Prostate gland (tissue), 2 donors: Measurements from ENCODE around the gene DNAJC16. TPM values are rescaled to one million over a fixed set of nuclear protein-coding genes. Genes with fewer than 3 reads are reported as not detected.
"Not testable (repeated sequence)": the region's sequence is repeated elsewhere in the genome, so short reads cannot be mapped to it uniquely, and the experiment has no call there.

ENCODE experiments used
- DNase-seq: peaks from one replicate; pipeline ENCODE4 v3.0.0-alpha.2; 2019; ENCODE audit warnings: low spot score
- H3K27ac ChIP-seq, 2 donors: fragments of 200-600 bp; sonication (generic); 2 replicates each; pipeline ENCODE4 v1.5.1; 2017 to 2019
- H3K27me3 ChIP-seq: fragments of 200-600 bp; sonication (generic); replicated peaks from 2 replicates; pipeline ENCODE4 v1.5.1; 2019; ENCODE audit not compliant: insufficient read depth
- H3K36me3 ChIP-seq, 2 donors: fragments of 200-600 bp; sonication (generic); 1 replicate in 1 of 2; 2 replicates in 1 of 2; pipeline versions ENCODE4 v1.5.1 to v1.8.1; 2017 to 2019
- H3K4me1 ChIP-seq: fragments of 200-600 bp; sonication (generic); replicated peaks from 2 replicates; pipeline ENCODE4 v1.5.1; 2019
- H3K4me3 ChIP-seq, 2 donors: fragments of 200-600 bp; sonication (generic); 2 replicates each; pipeline ENCODE4 v1.5.1; 2017 to 2019
- H3K9me3 ChIP-seq: fragments of 200-600 bp; sonication (generic); 2 replicates; pipeline ENCODE4 v1.5.1; 2017
- POLR2A ChIP-seq: fragments of 450-650 bp; IDR thresholded peaks from one replicate; pipeline ENCODE4 v1.6.1; 2016; ENCODE audit warnings: antibody characterized with exemption, mild to moderate bottlenecking
- POLR2AphosphoS5 ChIP-seq: sonication (generic); formaldehyde crosslinking; IDR thresholded peaks from one replicate; pipeline ENCODE4 v1.6.1; 2017; ENCODE audit warnings: antibody characterized with exemption
- WGBS: methylation state at CpG from one replicate; pipeline ENCODE4 v1.1.5; 2018; 5-methylcytosine and 5-hydroxymethylcytosine counted together
- intact Hi-C: fragments of 100-400 bp; cut with DNase I; formaldehyde crosslinking; loops from one replicate; pipeline ENCODE4 v1.14.2; 2022
- total RNA-seq, 2 donors: library from RNA; depleted of rRNA; stranded (reverse); fragments of >200 nt; gene quantifications; one replicate each; pipeline ENCODE4 v1.1.0, GENCODE V29; 2016
- TF ChIP-seq, protein P1 (sequence below), 4 experiments: fragments of 200-600 bp in 2 of 4; fragments of 450-650 bp in 2 of 4; sonication (generic) in 2 of 4; IDR thresholded peaks; 1 replicate in 3 of 4; 2 replicates in 1 of 4; pipeline ENCODE4 v1.5.1; 2016 to 2019; ENCODE audit warnings: antibody characterized with exemption in 4 of 4, mild to moderate bottlenecking in 2 of 4, moderate library complexity in 2 of 4

The DNAJC16 gene
- total RNA-seq, 2 donors from 2014 or later = 21.5 to 27.2 TPM

GRCh38 chr1:15483971-15484370 lies 42.7 kb upstream of the DNAJC16 start:
- no peak overlapping the region for H3K4me3 ChIP-seq
- no peaks in the 10 kb centered on the region for H3K4me1 ChIP-seq
- H3K9me3 ChIP-seq = no peaks in the 10 kb centered on the region
- DNase-seq = no peak
- 88% methylated on average over 2 of the region's 2 CpGs for WGBS
- H3K36me3 ChIP-seq = no peaks in the 10 kb centered on the region
- no peaks in the 10 kb centered on the region for H3K27me3 ChIP-seq
- H3K27ac ChIP-seq = no peak overlapping the region
- intact Hi-C loops = no loop called here
- TF ChIP-seq POLR2AphosphoS5 (no peak), POLR2A (no peak)
- TF ChIP-seq, protein P1, sequence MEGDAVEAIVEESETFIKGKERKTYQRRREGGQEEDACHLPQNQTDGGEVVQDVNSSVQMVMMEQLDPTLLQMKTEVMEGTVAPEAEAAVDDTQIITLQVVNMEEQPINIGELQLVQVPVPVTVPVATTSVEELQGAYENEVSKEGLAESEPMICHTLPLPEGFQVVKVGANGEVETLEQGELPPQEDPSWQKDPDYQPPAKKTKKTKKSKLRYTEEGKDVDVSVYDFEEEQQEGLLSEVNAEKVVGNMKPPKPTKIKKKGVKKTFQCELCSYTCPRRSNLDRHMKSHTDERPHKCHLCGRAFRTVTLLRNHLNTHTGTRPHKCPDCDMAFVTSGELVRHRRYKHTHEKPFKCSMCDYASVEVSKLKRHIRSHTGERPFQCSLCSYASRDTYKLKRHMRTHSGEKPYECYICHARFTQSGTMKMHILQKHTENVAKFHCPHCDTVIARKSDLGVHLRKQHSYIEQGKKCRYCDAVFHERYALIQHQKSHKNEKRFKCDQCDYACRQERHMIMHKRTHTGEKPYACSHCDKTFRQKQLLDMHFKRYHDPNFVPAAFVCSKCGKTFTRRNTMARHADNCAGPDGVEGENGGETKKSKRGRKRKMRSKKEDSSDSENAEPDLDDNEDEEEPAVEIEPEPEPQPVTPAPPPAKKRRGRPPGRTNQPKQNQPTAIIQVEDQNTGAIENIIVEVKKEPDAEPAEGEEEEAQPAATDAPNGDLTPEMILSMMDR (IDR thresholded peaks at IDR 0.05) = no peak

DNA sequence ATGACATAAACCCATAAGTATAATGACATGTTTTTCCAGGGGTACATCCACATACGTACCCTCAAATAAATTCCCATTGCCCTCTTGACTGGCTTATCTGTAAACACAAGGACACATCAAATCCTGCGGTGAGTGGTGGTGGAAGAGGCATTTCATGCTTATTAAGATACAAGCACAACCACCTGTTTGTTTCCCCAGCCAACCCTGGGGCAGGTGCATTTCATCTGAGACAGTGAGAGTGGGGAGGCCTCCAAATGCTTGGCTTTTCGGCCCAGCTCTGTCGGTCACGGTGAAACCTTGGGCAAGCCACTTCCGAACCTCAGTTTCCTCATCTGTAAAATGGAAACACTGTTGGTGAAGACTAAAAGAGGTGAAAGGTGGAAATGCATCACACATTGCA lies 42.2 kb upstream of the DNAJC16 start:
- 91% methylated on average over 6 of the region's 6 CpGs for WGBS
- H3K27ac ChIP-seq, DNase-seq, H3K4me3 ChIP-seq, intact Hi-C loops, H3K36me3 ChIP-seq, H3K27me3 ChIP-seq, H3K9me3 ChIP-seq, H3K4me1 ChIP-seq: not testable (repeated sequence)

DNA sequence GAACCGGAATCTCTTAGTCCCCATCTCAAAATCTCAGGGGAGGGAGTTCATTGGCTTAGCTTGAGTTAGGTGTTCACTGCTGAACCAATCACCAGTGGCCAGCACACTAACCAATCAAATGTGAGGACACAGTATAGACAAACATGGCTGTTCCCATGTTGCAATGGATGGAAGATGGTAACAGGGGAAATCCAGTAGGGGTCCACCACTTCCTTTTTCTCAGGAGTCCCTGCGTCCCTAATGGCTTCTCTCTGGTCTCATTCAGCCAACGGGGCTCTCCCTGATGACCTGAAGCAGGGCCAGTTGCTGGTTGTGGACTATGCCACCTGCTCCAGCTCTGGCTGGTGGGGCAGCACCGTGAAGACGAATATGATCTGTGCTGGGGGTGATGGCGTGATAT lies 41.0 kb upstream of the DNAJC16 start:
- Histone ChIP-seq H3K4me3 (no peak overlapping the region), H3K36me3 (no peaks in the 10 kb centered on the region), H3K9me3 (no peaks in the 10 kb centered on the region), H3K4me1 (no peaks in the 10 kb centered on the region), H3K27ac (no peak overlapping the region), H3K27me3 (no peaks in the 10 kb centered on the region)
- DNase-seq = no peak
- no peak for TF ChIP-seq POLR2AphosphoS5
- TF ChIP-seq, protein P1 (IDR thresholded peaks at IDR 0.05) = no peak
- no peak for TF ChIP-seq POLR2A
- intact Hi-C loops = no loop called here
- 95% methylated on average over 6 of the region's 6 CpGs for WGBS

DNA sequence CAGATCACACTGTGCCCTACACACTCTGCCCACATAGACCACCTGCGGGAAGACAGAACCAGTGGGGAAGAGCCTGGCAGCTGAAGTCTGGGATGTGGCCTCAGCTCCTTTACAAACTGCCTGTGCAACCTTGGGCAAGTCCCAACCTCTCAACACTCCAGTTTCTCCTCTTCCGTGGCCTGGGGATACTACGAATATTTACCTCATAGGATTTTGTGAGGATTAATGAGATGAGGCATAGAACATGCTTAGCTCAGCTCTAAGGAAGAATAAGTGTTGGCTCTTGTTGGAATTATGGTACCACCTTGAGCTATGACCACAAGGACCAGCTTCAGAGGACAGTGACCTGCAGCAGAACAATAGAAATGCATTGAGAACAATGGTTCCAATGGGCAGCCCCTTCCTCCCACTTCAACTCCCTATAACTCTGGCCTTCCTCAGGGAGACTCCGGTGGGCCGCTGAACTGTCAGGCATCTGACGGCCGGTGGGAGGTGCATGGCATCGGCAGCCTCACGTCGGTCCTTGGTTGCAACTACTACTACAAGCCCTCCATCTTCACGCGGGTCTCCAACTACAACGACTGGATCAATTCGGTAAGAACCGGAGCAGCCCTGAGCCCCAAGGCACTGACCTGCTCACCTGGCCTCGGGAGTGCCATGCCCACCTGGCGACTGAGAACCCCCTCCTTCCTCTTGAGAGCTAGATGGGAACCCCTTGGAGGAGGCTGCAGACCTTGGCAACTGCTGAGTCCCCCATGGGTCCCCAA lies 39.6 kb upstream of the DNAJC16 start:
- intact Hi-C loops, H3K27ac ChIP-seq, H3K9me3 ChIP-seq, H3K27me3 ChIP-seq, H3K36me3 ChIP-seq, H3K4me3 ChIP-seq, DNase-seq, H3K4me1 ChIP-seq: not testable (repeated sequence)
- 90% methylated on average over 17 of the region's 17 CpGs for WGBS

GRCh38 chr1:15488371-15488770 lies 38.3 kb upstream of the DNAJC16 start:
- intact Hi-C loops = no loop called here
- no peaks in the 10 kb centered on the region for H3K36me3 ChIP-seq
- WGBS = 95% methylated on average over 3 of the region's 3 CpGs

More at GRCh38 chr1:15488371-15488770, 38.3 kb upstream of the DNAJC16 start:
- DNase-seq = no peak
- no peaks in the 10 kb centered on the region for H3K9me3 ChIP-seq
- no peak for TF ChIP-seq POLR2AphosphoS5
- TF ChIP-seq, protein P1 (IDR thresholded peaks at IDR 0.05) = no peak
- TF ChIP-seq POLR2A = no peak
- H3K4me1 ChIP-seq = no peaks in the 10 kb centered on the region
- H3K27me3 ChIP-seq = no peaks in the 10 kb centered on the region
- no peak overlapping the region for H3K27ac ChIP-seq
- H3K4me3 ChIP-seq = no peak overlapping the region
